Adrenal gland (tissue), 12 donors: ENCODE data around the gene CARM1. TPM values are rescaled to one million over a fixed set of nuclear protein-coding genes. Genes with fewer than 3 reads are reported as not detected.

Source experiments
- DNase-seq, 7 donors: peaks; one replicate each; pipeline ENCODE4 v3.0.0-alpha.2; 2019 to 2020
- H3K27ac ChIP-seq, 5 donors: fragments of 200-600 bp; sonication (generic) in 4 of 5; 1 replicate in 3 of 5; 2 replicates in 2 of 5; pipeline versions ENCODE4 v1.5.1 to v1.8.0; 2016 to 2020; ENCODE audit warnings: mild to moderate bottlenecking in 1 of 5
- H3K27me3 ChIP-seq: fragments of 200-600 bp; 2 replicates; pipeline ENCODE4 v1.8.0; 2021
- H3K36me3 ChIP-seq, 2 donors: fragments of 200-600 bp; replicated peaks in 1 of 2; 1 replicate in 1 of 2; 2 replicates in 1 of 2; pipeline versions ENCODE4 v1.5.1 to v1.8.0; 2018 to 2022
- H3K4me1 ChIP-seq, 2 donors: fragments of 200-600 bp; replicated peaks in 1 of 2; 1 replicate in 1 of 2; 2 replicates in 1 of 2; pipeline versions ENCODE4 v1.5.1 to v1.8.0; 2018 to 2021
- H3K4me3 ChIP-seq, 4 donors: fragments of 200-600 bp; sonication (generic) in 3 of 4; one replicate each; pipeline ENCODE4 v1.5.1; 2016 to 2018
- H3K9me3 ChIP-seq, 3 donors: fragments of 200-600 bp; sonication (generic) in 1 of 3; replicated peaks in 1 of 3; 1 replicate in 2 of 3; 2 replicates in 1 of 3; pipeline versions ENCODE4 v1.5.1 to v1.8.0; 2016 to 2021
- POLR2A ChIP-seq, 2 donors: fragments of 450-650 bp; IDR thresholded peaks; one replicate each; pipeline ENCODE4 v1.6.1; 2017; ENCODE audit warnings: antibody characterized with exemption in 2 of 2, mild to moderate bottlenecking in 2 of 2, moderate library complexity in 1 of 2
- WGBS, 4 donors: extraction: QIAGEN DNeasy Blood & Tissue Kit in 2 of 4; methylation state at CpG; one replicate each; pipeline versions ENCODE4 v1.1.5 to v1.1.7; 2013 to 2017; 5-methylcytosine and 5-hydroxymethylcytosine counted together
- intact Hi-C, 2 donors: fragments of 100-400 bp; cut with DNase I; formaldehyde crosslinking; loops; one replicate each; pipeline versions ENCODE4 v1.14.1 to v1.15.0; 2022 to 2023
- polyA plus RNA-seq, 3 donors: library from polyadenylated mRNA; stranded (reverse); fragments of 200-250 nt in 2 of 3; fragments of 350-450 nt in 1 of 3; fragmentation: Illumina TruSeq in 1 of 3; extraction: RNeasy Lipid Tissue Mini Kit (QIAGEN cat#74804) in 1 of 3; gene quantifications; one replicate each; pipeline ENCODE4 v1.2.3, GENCODE V29; 2013 to 2014
- total RNA-seq, 9 donors: library from RNA; depleted of rRNA in 4 of 9; stranded (reverse); fragments of >200 nt in 4 of 9; fragments of 120-200 nt in 1 of 9; fragmentation: NEBNext Ultra II Directional in 1 of 9; extraction: Animal tissue kit (Norgen Biotek cat#: 25700) in 1 of 9; gene quantifications; one replicate each; pipeline versions ENCODE4 v1.1.0 to v1.2.4, GENCODE V29; 2013 to 2023
- TF ChIP-seq, protein P1 (sequence below), 6 experiments: fragments of 450-650 bp in 4 of 6; fragments of 200-600 bp in 2 of 6; sonication (generic) in 1 of 6; IDR thresholded peaks; 1 replicate in 5 of 6; 2 replicates in 1 of 6; pipeline versions ENCODE4 v1.5.1 to v1.8.0; 2016 to 2021; ENCODE audit warnings: antibody characterized with exemption in 6 of 6, mild to moderate bottlenecking in 2 of 6, moderate library complexity in 1 of 6
- donor health status: healthy with polysubstance abuse.
- donor health status: Bipolar disorder and iron deficiency.
- donor health status: DM: yes; HTN: yes; CAD: no.
- donor health status: DM: no; HTN: no; CAD: no.
- donor health status: DM: no; HTN: no; CAD: no.
- donor health status: DM: yes; HTN: yes; CAD: no.

Gene CARM1
- total and polyA plus RNA-seq, 12 donors, result 8.2 to 38.1 (median 21.6) TPM

DNA sequence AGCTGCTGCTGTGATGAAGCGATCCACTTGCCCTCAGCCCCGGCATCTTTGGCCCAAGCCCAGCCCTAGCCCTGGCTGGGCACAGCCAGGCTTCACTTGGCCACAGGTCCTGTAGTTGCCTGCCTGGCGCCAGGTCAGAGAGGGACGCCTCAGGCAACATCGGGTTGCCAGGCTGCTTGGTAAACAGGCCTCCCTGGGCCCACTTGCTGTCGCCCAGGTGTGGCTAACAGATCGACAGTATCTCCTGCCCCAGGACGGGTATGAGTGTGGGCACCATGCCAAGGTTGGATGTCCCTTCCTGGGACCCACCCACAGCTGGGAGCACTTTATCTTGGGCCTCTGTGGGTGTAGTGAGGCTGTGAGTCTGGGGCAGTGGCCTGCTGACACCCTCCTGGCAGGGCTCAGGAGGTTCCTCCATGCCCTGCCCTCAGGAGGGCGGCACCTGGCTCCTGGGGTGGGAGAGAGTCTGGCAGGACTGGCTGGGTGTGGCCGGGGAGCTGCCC lies 27.8 kb downstream of the CARM1 start:
- intact Hi-C loops, result no loop called here
- H3K27ac ChIP-seq, result peak overlapping the region in 1 of 5 donors; percentile 11
- no peak for TF ChIP-seq POLR2A (IDR thresholded peaks at IDR 0.05)
- no peaks in the 10 kb centered on the region for H3K27me3 ChIP-seq
- peaks cover 12 to 24% of the 10 kb centered on the region in 2 donors for H3K4me1 ChIP-seq
- 47 to 69% (median 51%) methylated on average over 3 to 10 of the region's 10 CpGs for WGBS, 4 donors
- no peak overlapping the region for H3K4me3 ChIP-seq
- H3K36me3 ChIP-seq, result no peaks in the 10 kb centered on the region
- DNase-seq, result peak; percentile 48 to 80 (median 77)
- H3K9me3 ChIP-seq, result no peaks in the 10 kb centered on the region

DNA sequence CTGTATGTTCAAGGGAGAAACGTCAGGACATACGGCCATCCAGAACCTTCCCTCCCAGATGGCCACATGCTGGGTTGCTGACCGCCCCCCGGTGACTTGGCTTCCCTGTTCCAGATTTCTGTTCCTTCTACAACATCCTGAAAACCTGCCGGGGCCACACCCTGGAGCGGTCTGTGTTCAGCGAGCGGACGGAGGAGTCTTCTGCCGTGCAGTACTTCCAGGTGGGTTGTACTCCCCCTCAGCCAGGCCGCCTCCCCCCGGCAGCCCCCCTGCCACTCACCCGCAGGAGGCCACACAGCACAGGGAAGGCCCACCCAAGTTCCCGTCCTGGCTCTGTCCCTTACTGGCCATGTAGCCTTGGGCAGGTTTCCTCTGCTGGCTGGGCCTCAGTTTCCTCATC lies 36.6 kb downstream of the CARM1 start:
- Histone ChIP-seq H3K4me1 (no peaks in the 10 kb centered on the region), H3K27me3 (no peaks in the 10 kb centered on the region), H3K36me3 (peaks cover 0 to 44% of the 10 kb centered on the region in 2 donors), H3K9me3 (no peaks in the 10 kb centered on the region), H3K27ac (no peak overlapping the region), H3K4me3 (no peak overlapping the region)
- no peak for DNase-seq
- WGBS, 4 donors, result 84 to 95% (median 86%) methylated on average over 8 to 14 of the region's 14 CpGs
- no peak for TF ChIP-seq POLR2A (IDR thresholded peaks at IDR 0.05)
- TF ChIP-seq, protein P1, sequence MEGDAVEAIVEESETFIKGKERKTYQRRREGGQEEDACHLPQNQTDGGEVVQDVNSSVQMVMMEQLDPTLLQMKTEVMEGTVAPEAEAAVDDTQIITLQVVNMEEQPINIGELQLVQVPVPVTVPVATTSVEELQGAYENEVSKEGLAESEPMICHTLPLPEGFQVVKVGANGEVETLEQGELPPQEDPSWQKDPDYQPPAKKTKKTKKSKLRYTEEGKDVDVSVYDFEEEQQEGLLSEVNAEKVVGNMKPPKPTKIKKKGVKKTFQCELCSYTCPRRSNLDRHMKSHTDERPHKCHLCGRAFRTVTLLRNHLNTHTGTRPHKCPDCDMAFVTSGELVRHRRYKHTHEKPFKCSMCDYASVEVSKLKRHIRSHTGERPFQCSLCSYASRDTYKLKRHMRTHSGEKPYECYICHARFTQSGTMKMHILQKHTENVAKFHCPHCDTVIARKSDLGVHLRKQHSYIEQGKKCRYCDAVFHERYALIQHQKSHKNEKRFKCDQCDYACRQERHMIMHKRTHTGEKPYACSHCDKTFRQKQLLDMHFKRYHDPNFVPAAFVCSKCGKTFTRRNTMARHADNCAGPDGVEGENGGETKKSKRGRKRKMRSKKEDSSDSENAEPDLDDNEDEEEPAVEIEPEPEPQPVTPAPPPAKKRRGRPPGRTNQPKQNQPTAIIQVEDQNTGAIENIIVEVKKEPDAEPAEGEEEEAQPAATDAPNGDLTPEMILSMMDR (IDR thresholded peaks at IDR 0.05), result no peak
- intact Hi-C loops, result no loop called here

DNA sequence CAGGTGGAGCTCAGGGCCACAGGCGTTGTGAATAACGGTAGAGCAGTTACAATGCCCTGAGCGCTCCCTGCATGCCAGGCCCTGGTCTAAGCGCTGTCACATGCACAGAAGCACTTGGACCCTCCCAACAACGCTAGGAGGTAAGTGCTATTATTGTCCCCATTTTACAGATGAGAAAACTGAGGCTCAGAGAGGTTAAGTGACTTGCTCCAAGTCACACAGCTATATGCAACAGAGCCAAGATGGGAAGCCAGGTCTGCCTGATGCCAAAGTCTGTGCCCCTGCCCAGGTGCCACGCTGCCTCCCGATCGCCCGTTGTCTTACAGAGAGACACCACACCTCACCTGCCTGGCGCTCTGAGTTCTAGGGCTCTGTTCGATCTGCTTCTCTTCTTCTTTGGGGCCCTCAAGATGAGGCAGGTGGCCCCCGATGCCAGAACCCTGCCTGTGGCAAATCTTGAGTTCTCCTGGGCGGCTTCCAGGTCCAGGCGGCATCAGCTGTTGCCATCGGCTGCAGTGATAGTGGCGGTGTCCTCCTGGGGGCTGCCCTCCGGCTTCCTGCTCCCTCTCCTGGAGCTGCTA lies 37.1 kb downstream of the CARM1 start:
- no peak overlapping the region for H3K4me3 ChIP-seq
- H3K4me1 ChIP-seq, result no peaks in the 10 kb centered on the region
- no peaks in the 10 kb centered on the region for H3K9me3 ChIP-seq
- intact Hi-C loops, result no loop called here
- peaks cover 0 to 45% of the 10 kb centered on the region in 2 donors for H3K36me3 ChIP-seq
- H3K27ac ChIP-seq, result no peak overlapping the region
- TF ChIP-seq POLR2A (IDR thresholded peaks at IDR 0.05), result no peak
- TF ChIP-seq, protein P1 (IDR thresholded peaks at IDR 0.05), result no peak
- no peak for DNase-seq
- H3K27me3 ChIP-seq, result no peaks in the 10 kb centered on the region
- WGBS, 4 donors, result 92 to 95% (median 95%) methylated on average over 9 to 17 of the region's 17 CpGs

DNA sequence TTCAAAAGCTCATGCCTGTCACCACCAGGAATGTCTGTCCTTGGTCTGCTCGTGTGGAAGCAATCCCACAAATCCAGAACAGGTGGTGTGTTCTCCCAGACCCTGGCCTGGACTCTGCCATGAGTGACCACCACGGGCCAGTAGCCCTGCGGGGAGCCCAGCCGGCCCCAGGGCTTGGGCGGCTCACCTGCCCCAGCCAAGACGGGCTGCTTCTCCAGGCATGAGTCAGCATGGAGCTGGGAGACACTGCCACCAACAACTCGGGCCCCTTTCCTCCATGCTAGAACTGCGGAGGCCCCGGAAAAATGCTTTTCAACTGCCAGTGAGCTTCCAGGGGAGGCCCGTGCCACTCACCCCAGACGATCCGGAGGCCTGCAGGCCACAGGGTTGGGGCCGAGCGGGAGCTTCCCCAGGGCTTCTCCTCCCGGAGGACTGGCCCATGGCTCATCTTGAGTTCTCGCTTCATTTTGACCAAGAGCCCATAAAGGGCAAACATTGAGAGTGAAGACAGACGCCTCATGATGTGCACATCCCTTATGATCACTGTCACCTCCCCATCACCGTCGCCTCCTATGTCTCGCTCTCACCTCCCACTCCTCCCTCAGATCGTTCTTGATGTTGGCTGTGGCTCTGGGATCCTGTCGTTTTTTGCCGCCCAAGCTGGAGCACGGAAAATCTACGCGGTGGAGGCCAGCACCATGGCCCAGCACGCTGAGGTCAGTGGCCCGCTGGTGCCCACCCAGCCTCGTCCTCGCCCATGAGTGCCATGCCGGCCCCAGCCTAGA lies 40.4 kb downstream of the CARM1 start:
- 82 to 87% (median 82%) methylated on average over 25 to 31 of the region's 31 CpGs for WGBS, 4 donors
- Histone ChIP-seq H3K4me3 (no peak overlapping the region), H3K27ac (peak overlapping the region in 2 of 5 donors; percentile 0 to 65), H3K9me3 (no peaks in the 10 kb centered on the region), H3K4me1 (peaks cover 0 to 8% of the 10 kb centered on the region in 2 donors), H3K36me3 (peaks cover 0 to 68% of the 10 kb centered on the region in 2 donors), H3K27me3 (no peaks in the 10 kb centered on the region)
- TF ChIP-seq POLR2A (IDR thresholded peaks at IDR 0.05), result no peak
- TF ChIP-seq, protein P1 (IDR thresholded peaks at IDR 0.05), result no peak
- intact Hi-C loops, result no loop called here
- DNase-seq, result peak in 2 of 7 donors; percentile 33 to 34
